ENCODE measurements around the gene OOEP. TPM values are rescaled to one million over a fixed set of nuclear protein-coding genes. Genes with fewer than 3 reads are reported as not detected.

Gene OOEP
- total RNA-seq, 1 experiment from 2014 or later, result not detected

- BruUV-seq (replicated peaks), result no TSS peak
- H3K4me3 ChIP-seq (replicated peaks in 1 of 2; ENCODE audit: low read depth in 1 of 2, low read length in 2 of 2), result no peak overlapping the region
- no peak for ATAC-seq
- no peak overlapping the region for H2AFZ ChIP-seq (ENCODE audit: low read depth, low read length, poor library complexity, severe bottlenecking)
- no peak overlapping the region for H3K27ac ChIP-seq (ENCODE audit: low read depth, low read length)
- intact Hi-C loops (cut with micrococcal nuclease), result no loop called here
- no peaks in the 10 kb centered on the region for H3K9me2 ChIP-seq (ENCODE audit: insufficient read depth)
- ChIA-PET CTCF (no interaction called here), RAD21 (ENCODE audit: low non-redundant PET in 1 of 2, low total read pairs in 2 of 2, uncharacterized antibody in 2 of 2, unreplicated experiment in 2 of 2) (no interaction called here), POLR2A (interaction anchor here (0.7 kb wide), 1 partner anchor 176 kb away, joined by 3 read pairs; no protein-coding TSS in a partner anchor)
- H3K79me2 ChIP-seq (ENCODE audit: insufficient read depth, low read length), result no peaks in the 10 kb centered on the region
- no peaks in the 10 kb centered on the region for H4K20me1 ChIP-seq (ENCODE audit: insufficient read depth)
- no peak overlapping the region for H3K9ac ChIP-seq (ENCODE audit: low read length)
- peaks cover 0 to 5% of the 10 kb centered on the region in 2 experiments; a peak in 1 of 4 replicates for H3K4me1 ChIP-seq (ENCODE audit: control insufficient read depth in 1 of 2, insufficient read depth in 2 of 2, low read length in 2 of 2)
- no peak overlapping the region for H3K4me2 ChIP-seq (ENCODE audit: low read length)
- no peaks in the 10 kb centered on the region for H3K27me3 ChIP-seq (ENCODE audit: insufficient read depth, low read length)
- H3K36me3 ChIP-seq (ENCODE audit: control insufficient read depth in 1 of 2, insufficient read depth in 2 of 2, low read length in 2 of 2), result no peaks in the 10 kb centered on the region
- no peak for TF ChIP-seq RAD21 (IDR thresholded peaks at IDR 0.05; ENCODE audit: low read depth)
- TF ChIP-seq CEBPB (IDR thresholded peaks at IDR 0.05; ENCODE audit: low read depth), result no peak
- TF ChIP-seq POLR2A (IDR thresholded peaks at IDR 0.05; ENCODE audit: borderline replicate concordance, extremely low read depth, insufficient read depth, insufficient read length), result no peak
- no peak for TF ChIP-seq EZH2phosphoT487 (IDR thresholded peaks at IDR 0.05; ENCODE audit: borderline replicate concordance)
- TF ChIP-seq MAX (IDR thresholded peaks at IDR 0.05), result no peak
- TF ChIP-seq SRF (IDR thresholded peaks at IDR 0.05; ENCODE audit: low read depth), result no peak
- TF ChIP-seq ZFX (IDR thresholded peaks at IDR 0.05), result no peak
- no peak for TF ChIP-seq REST (IDR thresholded peaks at IDR 0.05; ENCODE audit: low read depth)
- no peak for TF ChIP-seq ZNF274 (IDR thresholded peaks at IDR 0.05; ENCODE audit: low read depth, low read length)
- no peak for TF ChIP-seq YY1 (IDR thresholded peaks at IDR 0.05; ENCODE audit: extremely low read depth, insufficient replicate concordance, low read depth, low read length)
- no peak for TF ChIP-seq JUND (IDR thresholded peaks at IDR 0.05)
- TF ChIP-seq TCF7L2 (IDR thresholded peaks at IDR 0.05; ENCODE audit: borderline replicate concordance, extremely low read depth, insufficient read depth, insufficient read length), result no peak
- no peak for DNase-seq (ENCODE audit: low read depth, low spot score)
- no peaks in the 10 kb centered on the region for H3K9me3 ChIP-seq (ENCODE audit: control insufficient read depth in 1 of 2, insufficient read depth in 1 of 2, low read depth in 1 of 2, low read length in 2 of 2)
These were observed 46.4 kb downstream of the OOEP start for GRCh38 chr6:73323323-73323722.

Other genes with a start within 250 kb of the OOEP start
- gene KHDC1L, start 144.4 kb downstream of the OOEP start, total RNA-seq (2021; ENCODE audit: unreplicated experiment), result 5.4 TPM
- gene KHDC1, start 106.7 kb downstream of the OOEP start, total RNA-seq (2021; ENCODE audit: unreplicated experiment), result 9.1 TPM
- gene DPPA5, start 15.6 kb downstream of the OOEP start, total RNA-seq (2021; ENCODE audit: unreplicated experiment), result not detected
- not detected for gene KHDC3L, start 7.2 kb downstream of the OOEP start, total RNA-seq (2021; ENCODE audit: unreplicated experiment)
- not detected for gene DDX43, start 24.9 kb upstream of the OOEP start, total RNA-seq (2021; ENCODE audit: unreplicated experiment)
- 0.27 TPM for gene CGAS, start 82.4 kb upstream of the OOEP start, total RNA-seq (2021; ENCODE audit: unreplicated experiment)
- 40.1 TPM for gene MTO1, start 91.8 kb upstream of the OOEP start, total RNA-seq (2021; ENCODE audit: unreplicated experiment)
- gene EEF1A1, start 151.1 kb upstream of the OOEP start, total RNA-seq (2021; ENCODE audit: unreplicated experiment), result 12,560 TPM